Measurements from ENCODE around the gene NDUFA13.

Gene NDUFA13

GRCh38 chr19:19540715-19541515, 24.9 kb downstream of the NDUFA13 start:
- peak; percentile 95 for DNase-seq (ENCODE audit: low spot score)
- no peak for TF ChIP-seq CTCF (IDR thresholded peaks at IDR 0.05; ENCODE audit: extremely low read depth, insufficient read depth, missing control alignments)
- in situ Hi-C loops (cut with MboI; ENCODE audit: low pct_unique_long_range_greater_than_20kb, low sequenced_read_pairs, unreplicated experiment) = loop anchor here (25.0 kb wide), 2 partner anchors 421 to 696 kb away; no protein-coding TSS in a partner anchor

- no peak for TF ChIP-seq CTCF (IDR thresholded peaks at IDR 0.05; ENCODE audit: extremely low read depth, insufficient read depth, missing control alignments)
- no peak for DNase-seq (ENCODE audit: low spot score)
- in situ Hi-C loops (cut with MboI; ENCODE audit: low pct_unique_long_range_greater_than_20kb, low sequenced_read_pairs, unreplicated experiment) = loop anchor here (25.0 kb wide), 2 partner anchors 421 to 696 kb away; no protein-coding TSS in a partner anchor
These were observed 25.6 kb downstream of the NDUFA13 start for GRCh38 chr19:19541616-19542015.

- DNase-seq (ENCODE audit: low spot score) = no peak
- no peak for TF ChIP-seq CTCF (IDR thresholded peaks at IDR 0.05; ENCODE audit: extremely low read depth, insufficient read depth, missing control alignments)
- in situ Hi-C loops (cut with MboI; ENCODE audit: low pct_unique_long_range_greater_than_20kb, low sequenced_read_pairs, unreplicated experiment) = loop anchor here (25.0 kb wide), 2 partner anchors 420 to 695 kb away; no protein-coding TSS in a partner anchor
These were observed 26.5 kb downstream of the NDUFA13 start for GRCh38 chr19:19542507-19542906.

- no peak for DNase-seq (ENCODE audit: low spot score)
- in situ Hi-C loops (cut with MboI; ENCODE audit: low pct_unique_long_range_greater_than_20kb, low sequenced_read_pairs, unreplicated experiment) = loop anchor here (25.0 kb wide), 2 partner anchors 419 to 694 kb away; no protein-coding TSS in a partner anchor
These were observed 27.1 kb downstream of the NDUFA13 start for GRCh38 chr19:19543101-19543500.

GRCh38 chr19:19543640-19544039, 27.6 kb downstream of the NDUFA13 start:
- TF ChIP-seq CTCF (IDR thresholded peaks at IDR 0.05; ENCODE audit: extremely low read depth, insufficient read depth, missing control alignments) = no peak
- in situ Hi-C loops (cut with MboI; ENCODE audit: low pct_unique_long_range_greater_than_20kb, low sequenced_read_pairs, unreplicated experiment) = loop anchor here (25.0 kb wide), 2 partner anchors 419 to 694 kb away; no protein-coding TSS in a partner anchor
- DNase-seq (ENCODE audit: low spot score) = no peak

More at GRCh38 chr19:19543101-19543500, 27.1 kb downstream of the NDUFA13 start:
- TF ChIP-seq CTCF (IDR thresholded peaks at IDR 0.05; ENCODE audit: extremely low read depth, insufficient read depth, missing control alignments) = no peak

- DNase-seq (ENCODE audit: low spot score) = no peak
- in situ Hi-C loops (cut with MboI; ENCODE audit: low pct_unique_long_range_greater_than_20kb, low sequenced_read_pairs, unreplicated experiment) = loop anchor here (25.0 kb wide), 2 partner anchors 418 to 693 kb away; no protein-coding TSS in a partner anchor
- no peak for TF ChIP-seq CTCF (IDR thresholded peaks at IDR 0.05; ENCODE audit: extremely low read depth, insufficient read depth, missing control alignments)
These were observed 28.4 kb downstream of the NDUFA13 start for GRCh38 chr19:19544257-19544953.
